ENCODE results near the gene NEK11. TPM values are rescaled to one million over a fixed set of nuclear protein-coding genes. Genes with fewer than 3 reads are reported as not detected.

The NEK11 gene
- total RNA-seq, 1 donor from 2014 or later: 1.9 TPM

DNA sequence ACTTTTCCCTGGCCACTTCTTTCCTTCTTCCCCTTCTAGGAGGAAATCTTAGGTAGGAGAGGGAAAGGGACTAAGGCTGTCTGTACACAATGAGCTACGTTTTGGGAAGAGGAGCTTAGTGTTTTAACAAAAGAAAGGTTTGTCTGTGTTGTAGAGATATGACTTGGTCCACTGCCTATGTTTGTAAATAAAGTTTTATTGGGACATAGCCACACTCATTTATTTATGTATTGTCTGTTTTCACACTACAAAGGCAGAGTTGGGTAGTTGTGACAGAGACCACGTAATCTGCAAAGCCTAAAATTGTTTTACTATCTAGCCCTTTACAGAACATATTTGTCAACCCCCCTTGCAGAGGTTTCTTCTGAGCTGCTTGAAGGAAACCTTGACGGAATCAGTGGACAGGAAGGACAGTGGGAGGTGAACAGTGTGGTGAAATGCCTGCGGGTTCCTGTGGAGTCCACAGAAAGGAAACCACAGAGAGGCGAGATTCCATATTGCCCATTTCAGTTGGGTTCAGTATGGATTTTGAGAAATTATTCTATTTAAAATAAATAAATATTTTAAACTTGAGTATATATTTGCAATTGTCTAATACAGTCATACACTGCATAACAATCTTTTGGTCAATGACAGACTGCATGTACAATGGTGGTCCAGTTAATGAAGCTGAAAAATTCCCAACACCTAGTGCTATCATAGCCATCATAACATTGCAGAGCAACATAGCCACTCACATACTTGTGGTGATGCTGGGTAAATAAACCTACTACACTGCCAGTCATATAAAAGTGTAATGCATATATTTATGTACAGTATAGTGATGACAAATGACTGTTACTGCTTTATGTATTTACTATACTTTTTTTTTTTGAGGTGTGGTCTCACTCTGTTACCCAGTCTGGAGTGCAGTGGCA is 197.0 kb downstream of the NEK11 start:
- intact Hi-C loops (cut with micrococcal nuclease): no loop called here
- TF ChIP-seq, protein P1, sequence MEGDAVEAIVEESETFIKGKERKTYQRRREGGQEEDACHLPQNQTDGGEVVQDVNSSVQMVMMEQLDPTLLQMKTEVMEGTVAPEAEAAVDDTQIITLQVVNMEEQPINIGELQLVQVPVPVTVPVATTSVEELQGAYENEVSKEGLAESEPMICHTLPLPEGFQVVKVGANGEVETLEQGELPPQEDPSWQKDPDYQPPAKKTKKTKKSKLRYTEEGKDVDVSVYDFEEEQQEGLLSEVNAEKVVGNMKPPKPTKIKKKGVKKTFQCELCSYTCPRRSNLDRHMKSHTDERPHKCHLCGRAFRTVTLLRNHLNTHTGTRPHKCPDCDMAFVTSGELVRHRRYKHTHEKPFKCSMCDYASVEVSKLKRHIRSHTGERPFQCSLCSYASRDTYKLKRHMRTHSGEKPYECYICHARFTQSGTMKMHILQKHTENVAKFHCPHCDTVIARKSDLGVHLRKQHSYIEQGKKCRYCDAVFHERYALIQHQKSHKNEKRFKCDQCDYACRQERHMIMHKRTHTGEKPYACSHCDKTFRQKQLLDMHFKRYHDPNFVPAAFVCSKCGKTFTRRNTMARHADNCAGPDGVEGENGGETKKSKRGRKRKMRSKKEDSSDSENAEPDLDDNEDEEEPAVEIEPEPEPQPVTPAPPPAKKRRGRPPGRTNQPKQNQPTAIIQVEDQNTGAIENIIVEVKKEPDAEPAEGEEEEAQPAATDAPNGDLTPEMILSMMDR (IDR thresholded peaks at IDR 0.05): no peak
- H3K4me3 Mint-ChIP-seq: no peak overlapping the region
- ChIA-PET CTCF (no interaction called here), POLR2A (no interaction called here)
- peaks cover 2% of the 10 kb centered on the region for H3K27me3 Mint-ChIP-seq
- H3K36me3 Mint-ChIP-seq (ENCODE audit: low read depth): no peaks in the 10 kb centered on the region
- no peaks in the 10 kb centered on the region for H3K9me3 Mint-ChIP-seq
- H3K27ac Mint-ChIP-seq: no peak overlapping the region
- ATAC-seq (ENCODE audit: low read depth) (no peak), DNase-seq (no peak)
- H3K4me1 Mint-ChIP-seq: no peaks in the 10 kb centered on the region

DNA sequence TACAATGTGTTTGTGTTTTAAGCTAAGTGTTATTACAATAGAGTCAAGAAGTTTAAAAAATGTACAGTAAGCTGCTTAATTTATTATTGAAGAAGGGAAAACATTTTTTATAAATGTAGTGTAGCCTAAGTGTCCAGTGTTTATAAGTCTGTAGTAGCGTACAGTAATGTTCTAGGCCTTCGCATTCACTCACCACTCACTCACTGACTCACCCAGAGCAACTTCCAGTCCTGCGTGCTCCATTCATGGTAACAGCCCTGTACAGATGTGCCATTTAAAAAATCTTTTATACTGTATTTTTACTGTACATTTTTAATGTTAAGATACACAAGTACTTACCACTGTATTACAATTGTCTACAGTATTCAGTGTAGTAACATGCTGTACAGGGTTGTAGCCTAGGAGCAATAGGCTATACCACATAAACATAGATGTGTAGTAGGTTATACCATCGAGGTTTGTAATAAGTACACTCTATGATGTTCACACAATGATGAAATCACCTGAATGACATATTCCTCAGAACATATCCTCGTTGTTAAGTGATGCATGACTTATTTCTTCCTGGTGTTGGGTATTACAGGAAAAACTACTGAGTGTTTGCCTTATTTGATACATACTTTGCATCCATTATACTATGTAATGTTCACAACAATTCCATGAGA is 198.3 kb downstream of the NEK11 start:
- intact Hi-C loops (cut with micrococcal nuclease): no loop called here
- CTCF ChIA-PET: no interaction called here
- no peak for DNase-seq

DNA sequence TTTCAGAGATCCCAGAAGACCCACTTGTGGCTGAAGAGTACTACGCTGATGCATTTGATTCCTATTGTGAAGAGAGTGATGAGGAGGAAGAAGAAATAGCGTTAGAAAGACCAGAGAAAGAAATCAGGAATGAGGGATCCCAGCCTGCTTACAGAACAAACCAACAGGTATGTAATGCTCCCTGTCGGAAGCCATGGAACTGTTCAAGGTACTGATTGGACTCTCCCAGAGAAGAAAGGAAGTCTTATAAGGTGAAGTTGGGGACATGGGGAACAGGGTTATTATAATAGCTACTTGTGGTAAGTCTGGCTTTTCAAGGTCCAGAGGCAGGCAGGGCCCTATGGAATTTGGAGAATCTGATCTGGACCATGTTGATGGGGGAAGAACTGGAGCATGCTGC is 201.8 kb downstream of the NEK11 start:
- TF ChIP-seq, protein P1 (IDR thresholded peaks at IDR 0.05): no peak
- intact Hi-C loops (cut with micrococcal nuclease): no loop called here
- DNase-seq: no peak
- H3K27me3 Mint-ChIP-seq: peaks cover 1% of the 10 kb centered on the region
- H3K4me1 Mint-ChIP-seq: no peaks in the 10 kb centered on the region
- POLR2A ChIA-PET: no interaction called here
- no peak for ATAC-seq (ENCODE audit: low read depth)
- H3K27ac Mint-ChIP-seq: no peak overlapping the region
- CTCF ChIA-PET: no interaction called here
- no peaks in the 10 kb centered on the region for H3K36me3 Mint-ChIP-seq (ENCODE audit: low read depth)
- H3K4me3 Mint-ChIP-seq: no peak overlapping the region
- no peaks in the 10 kb centered on the region for H3K9me3 Mint-ChIP-seq

More for the DNA sequence above, 198.3 kb downstream of the NEK11 start:
- no peaks in the 10 kb centered on the region for H3K36me3 Mint-ChIP-seq (ENCODE audit: low read depth)
- no peak overlapping the region for H3K4me3 Mint-ChIP-seq
- TF ChIP-seq, protein P1 (IDR thresholded peaks at IDR 0.05): no peak
- H3K27me3 Mint-ChIP-seq: peaks cover 2% of the 10 kb centered on the region
- POLR2A ChIA-PET: no interaction called here
- no peaks in the 10 kb centered on the region for H3K9me3 Mint-ChIP-seq
- no peak for ATAC-seq (ENCODE audit: low read depth)
- H3K4me1 Mint-ChIP-seq: no peaks in the 10 kb centered on the region
- no peak overlapping the region for H3K27ac Mint-ChIP-seq

DNA sequence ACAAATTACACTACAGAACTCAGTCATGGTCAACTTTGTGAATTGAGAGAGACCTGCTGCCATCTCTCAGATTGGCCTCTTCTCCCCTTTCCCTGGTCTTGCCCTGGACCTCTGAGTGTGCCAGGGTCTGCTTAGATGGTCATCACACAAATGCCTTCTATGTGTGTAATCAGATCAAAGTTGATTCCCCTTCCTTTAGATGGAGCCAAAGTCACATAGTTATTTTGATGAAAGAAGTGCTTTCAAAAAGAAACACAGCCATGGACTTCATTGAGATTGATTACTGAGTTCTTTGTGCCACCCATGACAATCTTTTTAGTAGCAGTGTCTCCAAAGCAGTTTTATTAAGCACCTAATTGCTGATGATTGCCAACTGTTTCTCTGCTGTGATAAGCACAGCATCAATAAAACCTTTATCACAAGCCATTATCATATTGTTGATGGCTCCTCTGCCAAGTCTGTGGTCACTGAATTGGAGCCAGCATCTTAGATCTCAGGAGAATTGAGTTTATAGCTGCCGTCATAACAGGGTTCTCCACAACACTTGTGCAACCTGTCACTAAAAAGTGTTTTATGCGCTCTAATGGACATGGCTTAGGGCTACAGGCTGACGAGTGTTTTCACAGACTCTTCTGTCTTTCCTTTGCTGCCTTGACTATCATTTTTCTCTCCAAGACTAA is 205.2 kb downstream of the NEK11 start:
- intact Hi-C loops (cut with micrococcal nuclease): no loop called here
- H3K4me3 Mint-ChIP-seq: no peak overlapping the region
- DNase-seq (no peak), ATAC-seq (ENCODE audit: low read depth) (no peak)
- no peaks in the 10 kb centered on the region for H3K36me3 Mint-ChIP-seq (ENCODE audit: low read depth)
- ChIA-PET CTCF (no interaction called here), POLR2A (no interaction called here)
- H3K4me1 Mint-ChIP-seq: no peaks in the 10 kb centered on the region
- no peaks in the 10 kb centered on the region for H3K27me3 Mint-ChIP-seq
- H3K27ac Mint-ChIP-seq: no peak overlapping the region
- H3K9me3 Mint-ChIP-seq: no peaks in the 10 kb centered on the region
- TF ChIP-seq, protein P1 (IDR thresholded peaks at IDR 0.05): no peak

Data from activated B cell treated with CpG ODN at 0.5 μM for 24 hours (primary cell).